GM10266 (cell line): ENCODE data around the gene KIRREL3.

ENCODE experiments used
- DNase-seq: peaks from one replicate; pipeline ENCODE4 v3.0.0; 2012; ENCODE audit errors: extremely low spot score
- CTCF ChIP-seq: IDR thresholded peaks from 2 replicates; pipeline ENCODE4 v1.5.1; 2012; ENCODE audit warnings: mild to moderate bottlenecking, low read depth; ENCODE audit not compliant: control insufficient read depth, insufficient read depth; ENCODE audit errors: missing control alignments

Gene KIRREL3

GRCh38 chr11:126434950-126435335 is 565.6 kb downstream of the KIRREL3 start:
- DNase-seq = no peak
- TF ChIP-seq CTCF = no peak

GRCh38 chr11:126433989-126434949 is 566.3 kb downstream of the KIRREL3 start:
- DNase-seq = no peak
- TF ChIP-seq CTCF = no peak

- DNase-seq = no peak
- TF ChIP-seq CTCF = no peak
Measured at GRCh38 chr11:126433244-126433846, 567.2 kb downstream of the KIRREL3 start.

- no peak for TF ChIP-seq CTCF
- no peak for DNase-seq
Measured at GRCh38 chr11:126432525-126432924, 568.0 kb downstream of the KIRREL3 start.

DNA sequence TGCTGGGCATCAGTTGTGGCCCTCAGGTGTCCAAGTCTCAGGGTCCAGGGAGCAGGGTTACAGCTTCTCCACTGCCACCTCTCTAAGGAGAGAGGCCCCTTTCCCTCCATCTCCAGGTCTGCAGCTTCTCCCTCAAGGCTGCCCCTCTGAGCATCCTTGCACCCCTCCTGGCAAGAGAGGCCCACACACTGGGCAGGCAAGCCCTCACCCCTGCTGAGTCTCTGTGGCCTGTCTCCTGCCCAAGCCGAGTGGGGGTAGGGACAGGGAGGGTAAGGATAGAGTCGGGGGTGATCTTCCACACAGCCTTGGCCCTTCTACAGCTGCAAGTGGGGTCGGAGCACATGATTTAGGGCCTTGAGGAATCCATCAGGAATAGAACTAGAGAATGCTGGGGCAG is 568.5 kb downstream of the KIRREL3 start:
- no peak for DNase-seq
- TF ChIP-seq CTCF = no peak

GRCh38 chr11:126431401-126432064 is 569.0 kb downstream of the KIRREL3 start:
- TF ChIP-seq CTCF = no peak
- no peak for DNase-seq
